ENCODE data around the gene PVALB. TPM values are rescaled to one million over a fixed set of nuclear protein-coding genes. Genes with fewer than 3 reads are reported as not detected.
"Not testable (repeated sequence)": the region's sequence is repeated elsewhere in the genome, so short reads cannot be mapped to it uniquely, and the experiment has no call there.

PVALB gene
- total and polyA plus RNA-seq, 3 donors from 2014 or later: 2.3 to 3.0 TPM; not detected in 1

- WGBS, 2 donors: 54 to 64% methylated on average over 7 of the region's 7 CpGs
- TF ChIP-seq, protein P1, sequence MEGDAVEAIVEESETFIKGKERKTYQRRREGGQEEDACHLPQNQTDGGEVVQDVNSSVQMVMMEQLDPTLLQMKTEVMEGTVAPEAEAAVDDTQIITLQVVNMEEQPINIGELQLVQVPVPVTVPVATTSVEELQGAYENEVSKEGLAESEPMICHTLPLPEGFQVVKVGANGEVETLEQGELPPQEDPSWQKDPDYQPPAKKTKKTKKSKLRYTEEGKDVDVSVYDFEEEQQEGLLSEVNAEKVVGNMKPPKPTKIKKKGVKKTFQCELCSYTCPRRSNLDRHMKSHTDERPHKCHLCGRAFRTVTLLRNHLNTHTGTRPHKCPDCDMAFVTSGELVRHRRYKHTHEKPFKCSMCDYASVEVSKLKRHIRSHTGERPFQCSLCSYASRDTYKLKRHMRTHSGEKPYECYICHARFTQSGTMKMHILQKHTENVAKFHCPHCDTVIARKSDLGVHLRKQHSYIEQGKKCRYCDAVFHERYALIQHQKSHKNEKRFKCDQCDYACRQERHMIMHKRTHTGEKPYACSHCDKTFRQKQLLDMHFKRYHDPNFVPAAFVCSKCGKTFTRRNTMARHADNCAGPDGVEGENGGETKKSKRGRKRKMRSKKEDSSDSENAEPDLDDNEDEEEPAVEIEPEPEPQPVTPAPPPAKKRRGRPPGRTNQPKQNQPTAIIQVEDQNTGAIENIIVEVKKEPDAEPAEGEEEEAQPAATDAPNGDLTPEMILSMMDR (IDR thresholded peaks at IDR 0.05): no peak
- TF ChIP-seq POLR2A (IDR thresholded peaks at IDR 0.05): no peak
- intact Hi-C loops (cut with DNase I; ENCODE audit: low total_unique reads): no loop called here
Observed at GRCh38 chr22:36756031-36756430, 60.8 kb downstream of the PVALB start.

DNA sequence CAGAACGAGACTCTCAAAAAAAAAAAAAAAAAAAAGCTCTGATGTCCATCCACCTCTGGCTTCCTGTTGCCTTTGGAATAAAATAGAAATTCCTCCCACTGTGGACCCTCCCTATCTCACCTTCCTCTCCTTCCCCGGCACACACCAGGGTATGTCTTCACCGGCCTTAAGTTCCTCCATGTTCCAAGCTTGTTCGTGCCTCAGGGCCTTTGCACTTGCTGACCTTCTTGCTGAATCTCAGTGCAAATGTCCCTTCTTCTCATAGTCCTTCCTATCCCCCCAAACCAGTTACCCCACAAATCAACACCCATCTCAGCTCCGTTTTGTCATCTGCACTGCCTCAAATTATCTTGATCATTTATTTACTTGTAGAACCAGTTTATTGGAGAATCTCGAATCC, 61.5 kb downstream of the PVALB start:
- H3K4me1 ChIP-seq: peaks cover 4% of the 10 kb centered on the region
- no peak for DNase-seq
- H3K4me3 ChIP-seq: no peak overlapping the region
- H3K27ac ChIP-seq: no peak overlapping the region
- no peaks in the 10 kb centered on the region for H3K36me3 ChIP-seq (ENCODE audit: low read depth, missing control alignments)
- intact Hi-C loops (cut with DNase I; ENCODE audit: low total_unique reads): no loop called here
- no peaks in the 10 kb centered on the region for H3K9me3 ChIP-seq
- TF ChIP-seq POLR2A (IDR thresholded peaks at IDR 0.05): no peak
- TF ChIP-seq, protein P1 (IDR thresholded peaks at IDR 0.05): no peak
- no peaks in the 10 kb centered on the region for H3K27me3 ChIP-seq
- 84 to 92% methylated on average over 6 of the region's 6 CpGs for WGBS, 2 donors

More at GRCh38 chr22:36756031-36756430, 60.8 kb downstream of the PVALB start:
- Histone ChIP-seq H3K4me1 (peaks cover 4% of the 10 kb centered on the region), H3K27me3 (no peaks in the 10 kb centered on the region), H3K27ac (no peak overlapping the region), H3K36me3 (ENCODE audit: low read depth, missing control alignments) (no peaks in the 10 kb centered on the region), H3K4me3 (no peak overlapping the region), H3K9me3 (no peaks in the 10 kb centered on the region)
- DNase-seq: no peak

- WGBS, 2 donors: 90 to 93% methylated on average over 8 to 9 of the region's 9 CpGs
- H3K9me3 ChIP-seq; DNase-seq; H3K36me3 ChIP-seq (ENCODE audit: low read depth, missing control alignments); H3K4me1 ChIP-seq; H3K4me3 ChIP-seq; H3K27me3 ChIP-seq; intact Hi-C loops (cut with DNase I; ENCODE audit: low total_unique reads); H3K27ac ChIP-seq: not testable (repeated sequence)
Observed at GRCh38 chr22:36754881-36755280, 62.0 kb downstream of the PVALB start.

GRCh38 chr22:36753916-36754315, 62.9 kb downstream of the PVALB start:
- Histone ChIP-seq H3K27me3 (no peaks in the 10 kb centered on the region), H3K36me3 (ENCODE audit: low read depth, missing control alignments) (no peaks in the 10 kb centered on the region), H3K4me1 (peaks cover 4% of the 10 kb centered on the region), H3K9me3 (no peaks in the 10 kb centered on the region), H3K27ac (no peak overlapping the region), H3K4me3 (no peak overlapping the region)
- intact Hi-C loops (cut with DNase I; ENCODE audit: low total_unique reads): no loop called here
- DNase-seq: no peak
- 77 to 91% methylated on average over 10 to 12 of the region's 12 CpGs for WGBS, 2 donors
- no peak for TF ChIP-seq POLR2A (IDR thresholded peaks at IDR 0.05)
- TF ChIP-seq, protein P1 (IDR thresholded peaks at IDR 0.05): no peak

- peaks cover 4% of the 10 kb centered on the region for H3K4me1 ChIP-seq
- WGBS, 2 donors: 66 to 72% methylated on average over 4 of the region's 4 CpGs
- DNase-seq: no peak
- H3K4me3 ChIP-seq: no peak overlapping the region
- no peaks in the 10 kb centered on the region for H3K9me3 ChIP-seq
- no peak overlapping the region for H3K27ac ChIP-seq
- intact Hi-C loops (cut with DNase I; ENCODE audit: low total_unique reads): no loop called here
- H3K36me3 ChIP-seq (ENCODE audit: low read depth, missing control alignments): no peaks in the 10 kb centered on the region
- no peak for TF ChIP-seq POLR2A (IDR thresholded peaks at IDR 0.05)
- TF ChIP-seq, protein P1 (IDR thresholded peaks at IDR 0.05): no peak
- H3K27me3 ChIP-seq: no peaks in the 10 kb centered on the region
Observed at GRCh38 chr22:36753120-36753802, 63.6 kb downstream of the PVALB start.

Other genes with a start within 250 kb of the PVALB start
- gene CACNG2, start 113.3 kb downstream of the PVALB start, total RNA-seq: under 1 TPM in 1 of 2 donors, not detected in 1; 0.19 TPM
- not detected for gene CACNG2, start 113.3 kb downstream of the PVALB start, polyA plus RNA-seq (ENCODE audit: insufficient read depth, low read depth, low replicate concordance)
- 10 to 100 TPM; 28.2 to 32.4 TPM for gene IFT27, start 40.9 kb downstream of the PVALB start, total RNA-seq
- 56.3 TPM for gene IFT27, start 40.9 kb downstream of the PVALB start, polyA plus RNA-seq (ENCODE audit: insufficient read depth, low read depth, low replicate concordance)
- gene NCF4, start 44.0 kb upstream of the PVALB start, total RNA-seq: 1 to 10 TPM; 2.7 to 6.8 TPM
- 7.1 TPM for gene NCF4, start 44.0 kb upstream of the PVALB start, polyA plus RNA-seq (ENCODE audit: insufficient read depth, low read depth, low replicate concordance)
- 1 to 10 TPM; 2.3 to 2.6 TPM for gene CSF2RB, start 96.6 kb upstream of the PVALB start, total RNA-seq
- 4.0 TPM for gene CSF2RB, start 96.6 kb upstream of the PVALB start, polyA plus RNA-seq (ENCODE audit: insufficient read depth, low read depth, low replicate concordance)
- gene TST, start 202.4 kb upstream of the PVALB start, total RNA-seq: 10 to 100 TPM; 18.0 to 20.9 TPM
- 18.2 TPM for gene TST, start 202.4 kb upstream of the PVALB start, polyA plus RNA-seq (ENCODE audit: insufficient read depth, low read depth, low replicate concordance)
- 100 to 1,000 TPM in 1 of 2 donors, 10 to 100 TPM in 1; 99.6 to 114 TPM for gene MPST, start 202.7 kb upstream of the PVALB start, total RNA-seq
- gene MPST, start 202.7 kb upstream of the PVALB start, polyA plus RNA-seq (ENCODE audit: insufficient read depth, low read depth, low replicate concordance): 64.1 TPM
- 10 to 100 TPM; 39.1 to 57.0 TPM for gene KCTD17, start 234.7 kb upstream of the PVALB start, total RNA-seq
- 99.1 TPM for gene KCTD17, start 234.7 kb upstream of the PVALB start, polyA plus RNA-seq (ENCODE audit: insufficient read depth, low read depth, low replicate concordance)

Data from testis (tissue), 3 donors.